K562 (cell line): ENCODE measurements around the gene PRKX. TPM values are rescaled to one million over a fixed set of nuclear protein-coding genes. Genes with fewer than 3 reads are reported as not detected.
"Not testable (repeated sequence)": the region's sequence is repeated elsewhere in the genome, so short reads cannot be mapped to it uniquely, and the experiment has no call there.

Source experiments
- ATAC-seq: fragments of 200-7000 bp; cut with Tn5 transposase; 3 replicates; pipeline ENCODE4 v1.9.1; 2020; ENCODE audit warnings: moderate library complexity
- BruUV-seq: library from RNA; stranded (reverse); fragments of 400-500 nt; replicated peaks from 2 replicates; lab custom pipeline; 2021; lab: Mats Ljungman, UMichigan
- CTCF ChIA-PET: fragments of 300-600 bp; formaldehyde crosslinking; extraction: SDS; loops from one replicate; lab custom pipeline; 2021; ENCODE audit warnings: low intra/inter-chr PET ratio; lab: Yijun Ruan, JAX
- POLR2A ChIA-PET: fragments of 300-600, 350-650 bp; sonication (Branson Sonifier 250); formaldehyde crosslinking; extraction: SDS; loops from one replicate; lab custom pipeline; 2021; ENCODE audit warnings: antibody characterized with exemption, inconsistent platforms; lab: Yijun Ruan, JAX
- DNase-seq, 4 experiments: peaks; one replicate each; pipeline versions ENCODE4 v3.0.0 to v3.0.0-alpha.2; 2011 to 2018; ENCODE audit warnings: low spot score in 3 of 4, mixed read lengths in 3 of 4; ENCODE audit errors: extremely low read depth in 1 of 4
- FAIRE-seq: peaks from 2 replicates; lab custom pipeline; 2011; peaks lifted over from hg19 to GRCh38; lab: Jason Lieb, UNC
- H2AFZ ChIP-seq: 2 replicates; pipeline ENCODE4 v1.6.0; 2011; ENCODE audit warnings: low read depth, low read length, control low read depth, inconsistent platforms
- H3K27ac ChIP-seq: fragments of 200-600 bp; 3 replicates; pipeline ENCODE4 v1.8.0; 2011; ENCODE audit warnings: low read depth, mild to moderate bottlenecking, control low read depth, inconsistent platforms, low read length, moderate library complexity, mixed read lengths; ENCODE audit errors: extremely low read depth
- H3K27me3 ChIP-seq, 2 experiments: fragments of 300-600 bp in 1 of 2; 2 replicates in 1 of 2; 3 replicates in 1 of 2; pipeline versions ENCODE4 v1.6.0 to v1.8.0; 2011; ENCODE audit warnings: inconsistent platforms in 2 of 2, low read length in 2 of 2, mild to moderate bottlenecking in 1 of 2, mixed read lengths in 1 of 2, moderate library complexity in 1 of 2; ENCODE audit not compliant: control insufficient read depth in 2 of 2, insufficient read depth in 2 of 2
- H3K36me3 ChIP-seq: fragments of 300-600 bp; 3 replicates; pipeline ENCODE4 v1.8.0; 2011; ENCODE audit warnings: mild to moderate bottlenecking, low read length, inconsistent platforms; ENCODE audit not compliant: control insufficient read depth, insufficient read depth
- H3K4me1 ChIP-seq, 2 experiments: fragments of 200-600 bp in 1 of 2; replicated peaks in 1 of 2; 2 replicates in 1 of 2; 3 replicates in 1 of 2; pipeline versions ENCODE4 v1.5.1 to v1.8.0; 2011; ENCODE audit warnings: inconsistent platforms in 2 of 2, low read length in 2 of 2, mild to moderate bottlenecking in 1 of 2, mixed read lengths in 1 of 2, moderate library complexity in 1 of 2; ENCODE audit not compliant: control insufficient read depth in 2 of 2, insufficient read depth in 2 of 2
- H3K4me2 ChIP-seq: 2 replicates; pipeline ENCODE4 v1.6.1; 2011; ENCODE audit warnings: low read length, control low read depth, inconsistent platforms, mixed read lengths; ENCODE audit not compliant: insufficient read depth
- H3K4me3 ChIP-seq: fragments of 200-600 bp; sonication (generic), shearing (Covaris generic); 2 replicates; pipeline ENCODE4 v1.5.1; 2016; ENCODE audit warnings: control low read depth, inconsistent platforms
- H3K79me2 ChIP-seq: fragments of 200-600 bp; 3 replicates; pipeline ENCODE4 v1.8.0; 2011; ENCODE audit warnings: low read length, inconsistent platforms; ENCODE audit not compliant: control insufficient read depth, insufficient read depth
- H3K9ac ChIP-seq, 2 experiments: 2 replicates each; pipeline versions ENCODE4 v1.6.0 to v1.6.1; 2011; ENCODE audit warnings: low read depth in 2 of 2, low read length in 2 of 2, control low read depth in 1 of 2, inconsistent platforms in 1 of 2, mild to moderate bottlenecking in 1 of 2, mixed read lengths in 1 of 2; ENCODE audit not compliant: insufficient read depth in 1 of 2
- H3K9me1 ChIP-seq: one replicate; pipeline ENCODE4 v1.6.0; 2011; ENCODE audit warnings: inconsistent platforms, mild to moderate bottlenecking, low read length, moderate library complexity; ENCODE audit not compliant: control insufficient read depth, insufficient read depth
- H3K9me3 ChIP-seq: replicated peaks from 2 replicates; pipeline ENCODE4 v1.5.1; 2011; ENCODE audit warnings: low read depth, low read length, inconsistent platforms; ENCODE audit not compliant: control insufficient read depth, insufficient read depth
- H4K20me1 ChIP-seq: replicated peaks from 2 replicates; pipeline ENCODE4 v1.6.1; 2011; ENCODE audit warnings: low read length, inconsistent platforms, mixed read lengths; ENCODE audit not compliant: control insufficient read depth, insufficient read depth
- ELK1 ChIP-seq: sonication (generic); formaldehyde crosslinking; IDR thresholded peaks from 2 replicates; pipeline ENCODE4 v1.8.1; 2022; ENCODE audit warnings: missing genetic modification reagents
- KDM4B ChIP-seq, 2 experiments: fragments of 450-650 bp in 1 of 2; sonication (generic) in 1 of 2; IDR thresholded peaks; 2 replicates each; pipeline ENCODE4 v1.6.1; 2016 to 2017; ENCODE audit warnings: borderline replicate concordance in 2 of 2, antibody characterized with exemption in 1 of 2, low read depth in 1 of 2, mild to moderate bottlenecking in 1 of 2
- ZNF121 ChIP-seq: sonication (generic); formaldehyde crosslinking; conservative IDR thresholded peaks from 2 replicates; pipeline ENCODE4 v1.8.0; 2022; ENCODE audit warnings: missing genetic modification reagents
- WGBS: fragments of 100-300 bp; shearing (Covaris generic); methylation state at CpG from one replicate; pipeline ENCODE4 v1.1.6; 2016; ENCODE audit warnings: low coverage, mixed read lengths; ENCODE audit not compliant: insufficient coverage; ENCODE audit errors: missing lambda C conversion rate; 5-methylcytosine and 5-hydroxymethylcytosine counted together
- in situ Hi-C: fragments of 300-500 bp; cut with MboI; formaldehyde crosslinking; loops from 4 replicates; pipeline ENCODE4 v1.15.0; 2018; ENCODE audit warnings: inconsistent platforms, mixed read lengths
- intact Hi-C: fragments of 100-400 bp; cut with micrococcal nuclease; formaldehyde crosslinking; loops from 2 replicates; pipeline ENCODE4 v1.14.2; 2022
- polyA plus RNA-seq, 8 experiments: library from polyadenylated mRNA; depleted of rRNA in 4 of 8; stranded (reverse) in 5 of 8; unstranded in 3 of 8; fragments of >200 nt; fragmentation: Nextera tagmentation in 2 of 8; fragmentation: Illumina TruSeq in 1 of 8; extraction: Ambion mirVana in 2 of 8; extraction: Trizol in 1 of 8; gene quantifications; 2 replicates each; pipeline versions ENCODE4 v1.2.1 to v1.2.3, GENCODE V29; 2011 to 2014; ENCODE audit warnings: inconsistent platforms in 1 of 8, missing spikeins in 1 of 8
- total RNA-seq, 7 experiments: library from RNA; depleted of rRNA in 6 of 7; stranded (reverse); fragments of >200 nt in 6 of 7; fragmentation: Illumina TruSeq in 2 of 7; extraction: Trizol in 2 of 7; gene quantifications; 2 replicates each; pipeline versions ENCODE4 v1.2.1 to v1.2.3, GENCODE V29; 2011 to 2021; ENCODE audit warnings: low replicate concordance in 1 of 7

The PRKX gene
- total and polyA plus RNA-seq, 9 of the 15 experiments (the other 6 are each of a cell fraction or from before 2014, with no cell fraction given): 3.3 to 29.4 (median 23.7) TPM

- TF ChIP-seq ELK1 (CRISPR knock-in tag): no peak
These were observed 4.4 kb upstream of the PRKX start (continued) for GRCh38 chrX:3717742-3718420.

GRCh38 chrX:3715921-3716320 is 2.5 kb upstream of the PRKX start:
- no peak for ATAC-seq
- Histone ChIP-seq H3K9ac (no peak overlapping the region), H3K4me2 (no peak overlapping the region), H3K36me3 (no peaks in the 10 kb centered on the region), H3K27ac (no peak overlapping the region), H3K79me2 (peaks cover 24% of the 10 kb centered on the region), H3K4me3 (no peak overlapping the region), H3K27me3 (no peaks in the 10 kb centered on the region), H2AFZ (no peak overlapping the region), H4K20me1 (no peaks in the 10 kb centered on the region; the same call in 1 of the 2 replicates), H3K9me1 (no peaks in the 10 kb centered on the region), H3K9me3 (no peaks in the 10 kb centered on the region), H3K4me1 (peaks cover 3 to 25% of the 10 kb centered on the region in 2 experiments; a peak in 4 of 5 replicates)
- ChIA-PET CTCF (no interaction called here), POLR2A (interaction anchor here (0.6 kb wide), 1 partner anchor 21 kb away, joined by 3 read pairs; no protein-coding TSS in a partner anchor)
- no peak for FAIRE-seq
- in situ Hi-C loops (no loop called here), intact Hi-C loops (loop anchor here (10.0 kb wide), 1 partner anchor 61 kb away; no protein-coding TSS in a partner anchor)
- 25% methylated on average over 2 of the region's 3 CpGs for WGBS
- no peak for DNase-seq
- no TSS peak for BruUV-seq
- no peak for TF ChIP-seq KDM4B (IDR thresholded peaks at IDR 0.05; ENCODE audit: borderline replicate concordance in 2 of 2, low read depth in 1 of 2)
- peak; percentile 73 for TF ChIP-seq ZNF121

GRCh38 chrX:3714706-3715479 is 1.4 kb upstream of the PRKX start:
- WGBS: 87% methylated on average over 7 of the region's 38 CpGs
- H3K27ac ChIP-seq, POLR2A ChIA-PET, H2AFZ ChIP-seq, H4K20me1 ChIP-seq, CTCF ChIA-PET, H3K9me1 ChIP-seq, H3K9ac ChIP-seq, BruUV-seq, DNase-seq, H3K4me2 ChIP-seq, FAIRE-seq, H3K9me3 ChIP-seq, ATAC-seq, in situ Hi-C loops, H3K4me3 ChIP-seq, H3K27me3 ChIP-seq, H3K36me3 ChIP-seq: not testable (repeated sequence)
- intact Hi-C loops: loop anchor here (5.0 to 10.0 kb wide), 2 partner anchors 60 to 97 kb away; no protein-coding TSS in a partner anchor
- H3K4me1 ChIP-seq: peaks cover 3 to 25% of the 10 kb centered on the region in 2 experiments; a peak in 4 of 5 replicates
- H3K79me2 ChIP-seq: peaks cover 34% of the 10 kb centered on the region
